WTC11 (cell line): ENCODE measurements around the gene RGMA.

Experiments used
- ETV6 ChIP-seq: sonication (generic); formaldehyde crosslinking; IDR thresholded peaks from 2 replicates; pipeline ENCODE4 v1.8.1; 2022; ENCODE audit warnings: mild to moderate bottlenecking, missing genetic modification reagents
- GABPB1 ChIP-seq: sonication (generic); formaldehyde crosslinking; IDR thresholded peaks from 2 replicates; pipeline ENCODE4 v1.8.1; 2023; ENCODE audit warnings: mild to moderate bottlenecking, missing genetic modification reagents
- GRHL2 ChIP-seq: fragments of 250-450 bp; sonication (Bioruptor Pico); IDR thresholded peaks from 2 replicates; pipeline ENCODE4 v1.8.0; 2022; ENCODE audit warnings: mild to moderate bottlenecking, moderate library complexity; ENCODE audit not compliant: insufficient replicate concordance, severe bottlenecking
- KAT7 ChIP-seq: sonication (generic); formaldehyde crosslinking; IDR thresholded peaks from 2 replicates; pipeline ENCODE4 v1.8.1; 2023; ENCODE audit warnings: missing genetic modification reagents, mild to moderate bottlenecking, borderline replicate concordance
- SMAD3 ChIP-seq: sonication (generic); formaldehyde crosslinking; IDR thresholded peaks from 2 replicates; pipeline ENCODE4 v1.8.0; 2022; ENCODE audit warnings: missing genetic modification reagents, mild to moderate bottlenecking, borderline replicate concordance
- TEAD1 ChIP-seq: sonication (generic); formaldehyde crosslinking; IDR thresholded peaks from 2 replicates; pipeline ENCODE4 v1.8.0; 2022; ENCODE audit warnings: mild to moderate bottlenecking, missing genetic modification reagents
- TP53 ChIP-seq: sonication (generic); formaldehyde crosslinking; IDR thresholded peaks from 2 replicates; pipeline ENCODE4 v1.8.1; 2023; ENCODE audit warnings: mild to moderate bottlenecking, missing genetic modification reagents
- TF ChIP-seq, protein P1 (sequence below): fragments of 200-600 bp; IDR thresholded peaks from 2 replicates; pipeline ENCODE4 v1.8.0; 2022; ENCODE audit warnings: antibody characterized with exemption
- TF ChIP-seq, protein P2 (sequence below): sonication (generic); formaldehyde crosslinking; IDR thresholded peaks from 2 replicates; pipeline ENCODE4 v1.8.0; 2023; ENCODE audit warnings: mild to moderate bottlenecking, missing genetic modification reagents
- TF ChIP-seq, protein P3 (sequence below): sonication (generic); formaldehyde crosslinking; conservative IDR thresholded peaks from 2 replicates; pipeline ENCODE4 v1.8.1; 2023; ENCODE audit warnings: mild to moderate bottlenecking, low read depth, missing genetic modification reagents, moderate library complexity
- TF ChIP-seq, protein P4 (sequence below): sonication (generic); formaldehyde crosslinking; IDR thresholded peaks from 2 replicates; pipeline ENCODE4 v1.8.0; 2022; ENCODE audit warnings: missing genetic modification reagents
- TF ChIP-seq, protein P5 (sequence below): sonication (generic); formaldehyde crosslinking; IDR thresholded peaks from 2 replicates; pipeline ENCODE4 v1.8.0; 2022; ENCODE audit warnings: mild to moderate bottlenecking, missing genetic modification reagents
- TF ChIP-seq, protein P6 (sequence below): sonication (generic); formaldehyde crosslinking; IDR thresholded peaks from 2 replicates; pipeline ENCODE4 v1.8.1; 2023; ENCODE audit warnings: mild to moderate bottlenecking, missing genetic modification reagents

DNA sequence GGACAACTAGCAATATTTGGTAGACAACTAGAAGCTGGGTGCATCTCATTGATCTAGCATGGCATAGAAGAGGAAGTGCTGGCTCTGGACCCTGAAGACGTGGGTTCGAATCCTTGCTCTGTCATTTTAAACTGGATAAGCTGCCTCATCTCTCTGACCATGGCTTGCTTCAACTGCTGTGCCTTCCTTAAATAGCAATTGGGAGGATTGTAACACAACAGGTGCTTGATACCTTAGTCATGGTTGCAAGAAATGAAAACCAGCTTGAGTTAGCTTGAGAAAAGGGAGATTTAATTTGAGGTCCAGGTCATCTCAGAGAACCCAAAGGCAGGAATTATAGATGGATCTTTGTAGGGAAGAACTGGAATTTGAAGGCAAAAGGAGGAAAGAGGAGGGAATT lies 14.8 kb upstream of the RGMA start:
- TF ChIP-seq, protein P1, sequence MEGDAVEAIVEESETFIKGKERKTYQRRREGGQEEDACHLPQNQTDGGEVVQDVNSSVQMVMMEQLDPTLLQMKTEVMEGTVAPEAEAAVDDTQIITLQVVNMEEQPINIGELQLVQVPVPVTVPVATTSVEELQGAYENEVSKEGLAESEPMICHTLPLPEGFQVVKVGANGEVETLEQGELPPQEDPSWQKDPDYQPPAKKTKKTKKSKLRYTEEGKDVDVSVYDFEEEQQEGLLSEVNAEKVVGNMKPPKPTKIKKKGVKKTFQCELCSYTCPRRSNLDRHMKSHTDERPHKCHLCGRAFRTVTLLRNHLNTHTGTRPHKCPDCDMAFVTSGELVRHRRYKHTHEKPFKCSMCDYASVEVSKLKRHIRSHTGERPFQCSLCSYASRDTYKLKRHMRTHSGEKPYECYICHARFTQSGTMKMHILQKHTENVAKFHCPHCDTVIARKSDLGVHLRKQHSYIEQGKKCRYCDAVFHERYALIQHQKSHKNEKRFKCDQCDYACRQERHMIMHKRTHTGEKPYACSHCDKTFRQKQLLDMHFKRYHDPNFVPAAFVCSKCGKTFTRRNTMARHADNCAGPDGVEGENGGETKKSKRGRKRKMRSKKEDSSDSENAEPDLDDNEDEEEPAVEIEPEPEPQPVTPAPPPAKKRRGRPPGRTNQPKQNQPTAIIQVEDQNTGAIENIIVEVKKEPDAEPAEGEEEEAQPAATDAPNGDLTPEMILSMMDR = no peak
- TF ChIP-seq, protein P2, sequence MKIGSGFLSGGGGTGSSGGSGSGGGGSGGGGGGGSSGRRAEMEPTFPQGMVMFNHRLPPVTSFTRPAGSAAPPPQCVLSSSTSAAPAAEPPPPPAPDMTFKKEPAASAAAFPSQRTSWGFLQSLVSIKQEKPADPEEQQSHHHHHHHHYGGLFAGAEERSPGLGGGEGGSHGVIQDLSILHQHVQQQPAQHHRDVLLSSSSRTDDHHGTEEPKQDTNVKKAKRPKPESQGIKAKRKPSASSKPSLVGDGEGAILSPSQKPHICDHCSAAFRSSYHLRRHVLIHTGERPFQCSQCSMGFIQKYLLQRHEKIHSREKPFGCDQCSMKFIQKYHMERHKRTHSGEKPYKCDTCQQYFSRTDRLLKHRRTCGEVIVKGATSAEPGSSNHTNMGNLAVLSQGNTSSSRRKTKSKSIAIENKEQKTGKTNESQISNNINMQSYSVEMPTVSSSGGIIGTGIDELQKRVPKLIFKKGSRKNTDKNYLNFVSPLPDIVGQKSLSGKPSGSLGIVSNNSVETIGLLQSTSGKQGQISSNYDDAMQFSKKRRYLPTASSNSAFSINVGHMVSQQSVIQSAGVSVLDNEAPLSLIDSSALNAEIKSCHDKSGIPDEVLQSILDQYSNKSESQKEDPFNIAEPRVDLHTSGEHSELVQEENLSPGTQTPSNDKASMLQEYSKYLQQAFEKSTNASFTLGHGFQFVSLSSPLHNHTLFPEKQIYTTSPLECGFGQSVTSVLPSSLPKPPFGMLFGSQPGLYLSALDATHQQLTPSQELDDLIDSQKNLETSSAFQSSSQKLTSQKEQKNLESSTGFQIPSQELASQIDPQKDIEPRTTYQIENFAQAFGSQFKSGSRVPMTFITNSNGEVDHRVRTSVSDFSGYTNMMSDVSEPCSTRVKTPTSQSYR (CRISPR knock-in tag) = no peak
- TF ChIP-seq KAT7 = no peak
- no peak for TF ChIP-seq GRHL2 (CRISPR knock-in tag)
- TF ChIP-seq, protein P3, sequence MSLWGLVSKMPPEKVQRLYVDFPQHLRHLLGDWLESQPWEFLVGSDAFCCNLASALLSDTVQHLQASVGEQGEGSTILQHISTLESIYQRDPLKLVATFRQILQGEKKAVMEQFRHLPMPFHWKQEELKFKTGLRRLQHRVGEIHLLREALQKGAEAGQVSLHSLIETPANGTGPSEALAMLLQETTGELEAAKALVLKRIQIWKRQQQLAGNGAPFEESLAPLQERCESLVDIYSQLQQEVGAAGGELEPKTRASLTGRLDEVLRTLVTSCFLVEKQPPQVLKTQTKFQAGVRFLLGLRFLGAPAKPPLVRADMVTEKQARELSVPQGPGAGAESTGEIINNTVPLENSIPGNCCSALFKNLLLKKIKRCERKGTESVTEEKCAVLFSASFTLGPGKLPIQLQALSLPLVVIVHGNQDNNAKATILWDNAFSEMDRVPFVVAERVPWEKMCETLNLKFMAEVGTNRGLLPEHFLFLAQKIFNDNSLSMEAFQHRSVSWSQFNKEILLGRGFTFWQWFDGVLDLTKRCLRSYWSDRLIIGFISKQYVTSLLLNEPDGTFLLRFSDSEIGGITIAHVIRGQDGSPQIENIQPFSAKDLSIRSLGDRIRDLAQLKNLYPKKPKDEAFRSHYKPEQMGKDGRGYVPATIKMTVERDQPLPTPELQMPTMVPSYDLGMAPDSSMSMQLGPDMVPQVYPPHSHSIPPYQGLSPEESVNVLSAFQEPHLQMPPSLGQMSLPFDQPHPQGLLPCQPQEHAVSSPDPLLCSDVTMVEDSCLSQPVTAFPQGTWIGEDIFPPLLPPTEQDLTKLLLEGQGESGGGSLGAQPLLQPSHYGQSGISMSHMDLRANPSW (CRISPR knock-in tag) = no peak
- TF ChIP-seq, protein P4, sequence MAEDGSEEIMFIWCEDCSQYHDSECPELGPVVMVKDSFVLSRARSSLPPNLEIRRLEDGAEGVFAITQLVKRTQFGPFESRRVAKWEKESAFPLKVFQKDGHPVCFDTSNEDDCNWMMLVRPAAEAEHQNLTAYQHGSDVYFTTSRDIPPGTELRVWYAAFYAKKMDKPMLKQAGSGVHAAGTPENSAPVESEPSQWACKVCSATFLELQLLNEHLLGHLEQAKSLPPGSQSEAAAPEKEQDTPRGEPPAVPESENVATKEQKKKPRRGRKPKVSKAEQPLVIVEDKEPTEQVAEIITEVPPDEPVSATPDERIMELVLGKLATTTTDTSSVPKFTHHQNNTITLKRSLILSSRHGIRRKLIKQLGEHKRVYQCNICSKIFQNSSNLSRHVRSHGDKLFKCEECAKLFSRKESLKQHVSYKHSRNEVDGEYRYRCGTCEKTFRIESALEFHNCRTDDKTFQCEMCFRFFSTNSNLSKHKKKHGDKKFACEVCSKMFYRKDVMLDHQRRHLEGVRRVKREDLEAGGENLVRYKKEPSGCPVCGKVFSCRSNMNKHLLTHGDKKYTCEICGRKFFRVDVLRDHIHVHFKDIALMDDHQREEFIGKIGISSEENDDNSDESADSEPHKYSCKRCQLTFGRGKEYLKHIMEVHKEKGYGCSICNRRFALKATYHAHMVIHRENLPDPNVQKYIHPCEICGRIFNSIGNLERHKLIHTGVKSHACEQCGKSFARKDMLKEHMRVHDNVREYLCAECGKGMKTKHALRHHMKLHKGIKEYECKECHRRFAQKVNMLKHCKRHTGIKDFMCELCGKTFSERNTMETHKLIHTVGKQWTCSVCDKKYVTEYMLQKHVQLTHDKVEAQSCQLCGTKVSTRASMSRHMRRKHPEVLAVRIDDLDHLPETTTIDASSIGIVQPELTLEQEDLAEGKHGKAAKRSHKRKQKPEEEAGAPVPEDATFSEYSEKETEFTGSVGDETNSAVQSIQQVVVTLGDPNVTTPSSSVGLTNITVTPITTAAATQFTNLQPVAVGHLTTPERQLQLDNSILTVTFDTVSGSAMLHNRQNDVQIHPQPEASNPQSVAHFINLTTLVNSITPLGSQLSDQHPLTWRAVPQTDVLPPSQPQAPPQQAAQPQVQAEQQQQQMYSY = no peak
- TF ChIP-seq ETV6 (CRISPR knock-in tag) = no peak
- TF ChIP-seq, protein P5, sequence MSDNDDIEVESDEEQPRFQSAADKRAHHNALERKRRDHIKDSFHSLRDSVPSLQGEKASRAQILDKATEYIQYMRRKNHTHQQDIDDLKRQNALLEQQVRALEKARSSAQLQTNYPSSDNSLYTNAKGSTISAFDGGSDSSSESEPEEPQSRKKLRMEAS (CRISPR knock-in tag) = no peak
- TF ChIP-seq TEAD1 (CRISPR knock-in tag) = no peak
- TF ChIP-seq GABPB1 (CRISPR knock-in tag) = no peak
- TF ChIP-seq TP53 = no peak
- no peak for TF ChIP-seq SMAD3 (CRISPR knock-in tag)
- TF ChIP-seq, protein P6, sequence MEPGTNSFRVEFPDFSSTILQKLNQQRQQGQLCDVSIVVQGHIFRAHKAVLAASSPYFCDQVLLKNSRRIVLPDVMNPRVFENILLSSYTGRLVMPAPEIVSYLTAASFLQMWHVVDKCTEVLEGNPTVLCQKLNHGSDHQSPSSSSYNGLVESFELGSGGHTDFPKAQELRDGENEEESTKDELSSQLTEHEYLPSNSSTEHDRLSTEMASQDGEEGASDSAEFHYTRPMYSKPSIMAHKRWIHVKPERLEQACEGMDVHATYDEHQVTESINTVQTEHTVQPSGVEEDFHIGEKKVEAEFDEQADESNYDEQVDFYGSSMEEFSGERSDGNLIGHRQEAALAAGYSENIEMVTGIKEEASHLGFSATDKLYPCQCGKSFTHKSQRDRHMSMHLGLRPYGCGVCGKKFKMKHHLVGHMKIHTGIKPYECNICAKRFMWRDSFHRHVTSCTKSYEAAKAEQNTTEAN (CRISPR knock-in tag) = no peak
